Femur (tissue), 1 donor: ENCODE measurements around the gene LPP.
A peak's percentile ranks its signal among the peaks of the same experiment; 100 is the strongest.
"Not testable (repeated sequence)": the region's sequence is repeated elsewhere in the genome, so short reads cannot be mapped to it uniquely, and the experiment has no call there.

Experiments
- DNase-seq: peaks from one replicate; pipeline ENCODE4 v3.0.0-alpha.2; 2017

Gene LPP

DNA sequence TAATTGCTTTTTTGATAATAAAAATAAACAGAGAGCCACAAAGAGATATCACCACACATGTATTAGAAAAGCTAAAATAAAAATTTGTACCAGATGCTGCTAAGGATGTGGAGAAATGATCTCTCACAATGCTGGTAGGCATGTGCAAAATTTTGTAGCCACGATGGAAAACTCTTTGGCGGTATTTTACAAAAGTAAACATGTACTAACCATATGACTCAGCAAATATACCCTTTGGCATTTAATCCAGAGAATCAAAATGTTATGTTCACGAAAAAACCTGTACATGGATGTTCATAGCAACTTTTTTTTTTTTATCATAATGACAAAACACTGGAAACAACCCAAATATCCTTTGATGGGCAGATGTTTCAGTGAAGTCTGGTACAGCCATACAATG lies 261.2 kb downstream of the LPP start:
- no peak for DNase-seq

GRCh38 chr3:188416041-188416440 lies 262.1 kb downstream of the LPP start:
- no peak for DNase-seq

DNA sequence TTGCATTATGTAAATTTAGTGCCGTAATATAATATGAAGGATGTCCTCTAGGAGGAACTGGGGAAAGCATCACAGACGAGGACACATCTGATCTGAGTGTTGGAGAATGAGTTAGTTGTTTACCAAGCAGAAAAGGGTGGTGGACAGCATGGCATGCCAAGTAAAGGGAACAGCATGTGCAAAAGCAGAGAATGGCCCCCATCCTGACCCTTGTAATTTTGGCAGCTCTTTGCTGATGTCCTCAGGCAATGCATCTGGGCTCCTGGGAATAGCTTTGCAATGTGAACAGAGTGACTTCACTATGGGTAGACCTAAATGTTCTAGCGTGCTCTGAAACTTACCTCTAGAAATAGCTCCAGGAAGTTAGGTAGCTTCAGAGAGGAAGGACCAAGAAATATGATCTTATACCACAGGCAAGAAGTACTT lies 263.3 kb downstream of the LPP start:
- DNase-seq: no peak

DNA sequence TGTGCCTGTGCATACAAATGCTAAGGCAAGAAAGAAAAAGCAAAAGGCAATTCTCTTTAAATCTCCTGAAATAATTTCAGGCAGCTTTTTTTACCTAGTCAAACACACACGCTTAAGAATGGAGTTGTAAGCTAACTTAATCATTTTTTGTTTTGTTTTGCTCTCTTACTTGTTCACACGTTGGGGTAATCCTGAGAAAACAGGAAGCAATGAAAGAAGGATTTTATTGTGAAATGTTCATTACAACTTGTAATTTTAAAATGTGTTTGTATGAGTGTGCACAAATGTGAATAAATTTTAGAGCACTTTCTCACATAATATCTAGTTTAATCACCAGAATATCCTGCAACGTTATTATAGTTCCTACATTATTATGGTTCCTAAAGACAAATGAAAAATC lies 263.8 kb downstream of the LPP start:
- no peak for DNase-seq

- no peak for DNase-seq
Observed at GRCh38 chr3:188421151-188421821, 267.3 kb downstream of the LPP start.

DNA sequence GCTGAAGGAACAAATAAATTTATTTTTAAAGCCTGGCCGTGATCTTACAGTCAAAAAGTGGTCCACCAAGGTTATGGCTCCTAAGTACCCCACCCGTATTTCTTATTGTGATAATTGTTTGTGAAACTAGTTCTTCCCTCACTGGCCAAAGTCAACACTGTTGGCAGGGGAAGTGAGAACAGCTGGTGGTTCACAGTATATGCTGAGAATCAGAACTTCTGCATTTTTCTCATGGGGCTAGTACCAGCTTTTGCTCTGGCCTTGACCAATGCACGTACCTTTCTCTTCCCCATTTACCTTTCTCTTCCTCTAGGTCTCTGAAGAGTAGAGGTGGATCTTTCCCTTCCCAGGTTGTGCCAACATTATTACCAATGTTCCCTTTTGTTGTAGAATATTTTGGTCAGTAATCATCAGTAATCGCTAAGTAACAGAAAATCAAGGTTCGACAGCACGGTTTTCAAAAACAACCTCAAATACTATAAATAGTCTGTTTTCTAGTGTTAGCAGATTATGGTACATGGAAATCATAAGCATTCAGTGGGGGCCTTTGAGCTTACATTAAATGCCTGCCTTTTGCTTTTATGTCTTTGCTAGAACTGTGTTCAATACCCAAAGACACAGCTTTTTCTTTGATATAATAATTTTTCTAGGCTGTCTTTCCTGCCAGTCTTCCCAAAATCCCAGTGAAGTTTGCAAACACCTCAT lies 268.0 kb downstream of the LPP start:
- DNase-seq: peak; percentile 60

- DNase-seq: not testable (repeated sequence)
Observed at GRCh38 chr3:188427981-188428380, 274.0 kb downstream of the LPP start.

- DNase-seq: no peak
Observed at GRCh38 chr3:188431040-188431439, 277.1 kb downstream of the LPP start.

- DNase-seq: no peak
Observed at GRCh38 chr3:188431553-188431952, 277.6 kb downstream of the LPP start.

DNA sequence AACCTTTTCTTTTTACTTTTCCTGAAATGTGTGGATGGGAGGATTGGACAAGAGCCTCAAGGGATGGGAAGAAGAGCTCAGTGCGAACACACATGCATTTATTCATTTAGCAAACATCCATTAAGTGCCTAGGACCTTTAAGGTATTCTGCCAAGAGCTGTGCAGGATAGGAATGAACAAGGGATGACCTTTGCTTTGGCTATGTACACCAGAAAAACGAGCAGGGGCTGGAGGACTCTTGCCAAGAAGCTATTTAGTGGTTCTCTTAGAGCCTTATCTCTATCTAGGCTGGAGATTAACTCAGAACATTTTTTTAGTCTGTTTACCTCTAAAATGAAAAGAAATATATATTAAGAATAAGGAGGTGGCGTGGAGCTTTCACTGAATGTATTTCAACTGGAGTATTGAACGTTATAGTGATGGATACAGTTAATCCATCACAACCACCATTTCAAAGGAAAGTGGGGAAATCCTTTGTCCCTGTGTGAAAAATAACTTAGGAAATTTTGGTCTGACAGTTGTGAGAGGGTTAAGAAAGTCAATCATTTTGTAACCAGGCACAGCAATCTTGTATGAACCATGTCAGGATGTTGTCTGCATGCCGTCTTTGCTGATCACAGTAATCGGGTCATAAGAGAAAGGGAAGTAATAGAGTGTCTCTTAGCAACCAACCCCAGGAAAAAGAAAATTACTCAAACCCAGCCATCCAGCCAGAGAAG lies 279.0 kb downstream of the LPP start:
- no peak for DNase-seq

DNA sequence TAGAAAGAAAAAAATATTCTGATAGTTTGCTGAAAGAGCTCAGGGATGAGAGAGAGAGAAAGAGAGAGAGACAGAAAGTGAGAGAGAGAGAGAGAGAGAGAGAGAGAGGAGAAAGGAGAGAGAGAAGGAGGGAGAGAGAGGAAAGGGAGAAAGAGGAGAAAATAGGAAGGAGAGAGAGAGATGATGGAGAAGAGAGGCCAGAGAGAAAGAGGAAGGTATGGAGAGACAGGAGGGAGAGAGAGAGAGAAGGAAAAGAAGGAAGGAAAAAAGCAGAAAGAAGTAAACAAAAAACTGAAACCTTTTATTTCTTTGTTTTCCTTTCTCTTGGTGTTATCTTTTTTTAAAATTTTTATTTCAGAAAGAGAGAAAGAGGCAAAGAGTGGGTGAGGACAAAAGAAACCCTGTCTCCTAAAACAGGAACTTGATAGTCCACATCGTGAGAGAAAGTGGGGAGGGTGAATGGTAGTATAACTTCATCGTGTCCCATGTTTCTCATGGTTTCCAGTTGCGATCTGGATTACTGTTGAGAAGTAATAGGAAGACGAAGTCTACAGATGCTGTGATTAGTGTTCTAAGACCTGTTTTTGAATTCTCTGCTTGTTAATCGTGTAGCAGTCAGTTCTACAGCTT lies 279.7 kb downstream of the LPP start:
- no peak for DNase-seq

- DNase-seq: no peak
Observed at GRCh38 chr3:188434594-188434993, 280.6 kb downstream of the LPP start.

DNA sequence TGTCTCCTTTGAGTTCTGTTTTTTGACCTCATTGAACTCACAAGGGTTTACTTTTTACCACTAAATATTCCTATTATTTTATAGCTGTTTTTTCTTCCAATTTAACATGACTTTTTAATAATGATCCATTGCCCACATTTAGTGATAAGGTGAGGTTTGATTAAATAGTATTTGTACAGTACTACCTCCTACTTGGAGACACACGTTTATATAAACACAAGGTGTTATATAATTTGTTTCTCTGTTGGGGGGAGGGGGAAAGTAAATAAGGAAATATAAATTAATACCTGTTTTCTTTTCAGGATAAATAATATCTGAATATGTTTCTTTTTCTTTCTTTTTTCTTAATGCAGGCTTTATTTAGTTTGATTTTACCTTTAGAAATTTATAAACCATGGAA lies 281.3 kb downstream of the LPP start:
- no peak for DNase-seq

GRCh38 chr3:188437926-188438325 lies 284.0 kb downstream of the LPP start:
- DNase-seq: no peak

- no peak for DNase-seq
Observed at GRCh38 chr3:188439080-188439479, 285.1 kb downstream of the LPP start.

DNA sequence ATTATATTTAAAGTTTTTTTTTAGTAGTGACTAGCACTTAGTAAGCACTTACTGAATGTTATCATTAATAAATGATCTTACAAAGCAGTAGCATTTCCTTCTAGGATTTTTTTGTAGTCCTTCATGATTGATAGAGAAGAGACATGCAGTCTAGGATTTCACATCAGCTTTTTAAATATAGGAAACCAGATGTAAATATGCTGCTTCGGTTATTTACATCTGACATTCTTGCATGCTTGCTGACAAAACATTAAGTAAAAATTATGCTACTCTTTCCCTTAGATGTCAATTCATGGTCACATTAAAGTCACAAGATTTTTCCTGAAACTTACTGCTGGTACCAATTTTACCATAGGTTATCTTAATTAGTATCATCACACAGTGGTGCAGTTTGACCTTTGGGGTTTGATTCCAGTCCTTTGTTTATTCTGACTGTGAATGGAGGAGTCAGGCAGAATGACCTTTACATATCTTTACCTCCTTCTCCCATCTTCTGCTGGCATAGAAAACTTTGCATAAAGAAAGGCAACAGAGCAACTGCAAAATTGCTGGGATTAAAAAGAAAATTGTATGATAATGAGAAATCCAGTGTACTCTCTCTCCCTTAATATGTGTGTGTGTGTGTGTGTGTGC lies 286.5 kb downstream of the LPP start:
- no peak for DNase-seq

- no peak for DNase-seq
Observed at GRCh38 chr3:188442430-188442829, 288.5 kb downstream of the LPP start.

DNA sequence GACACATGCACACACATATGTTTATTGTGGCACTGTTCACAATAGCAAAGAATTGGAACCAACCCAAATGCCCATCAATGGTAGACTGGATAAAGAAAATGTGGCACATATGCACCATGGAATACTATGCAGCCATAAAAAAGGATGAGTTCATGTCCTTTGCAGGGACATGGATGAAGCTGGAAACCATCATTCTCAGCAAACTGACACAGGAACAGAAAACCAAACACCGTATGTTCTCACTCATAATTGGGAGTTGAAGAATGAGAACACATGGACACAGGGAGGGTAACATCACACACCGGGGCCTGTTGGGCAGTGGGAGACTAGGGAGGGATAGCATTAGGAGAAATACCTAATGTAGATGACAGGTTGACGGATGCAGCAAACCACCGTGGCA lies 291.2 kb downstream of the LPP start:
- DNase-seq: not testable (repeated sequence)

DNA sequence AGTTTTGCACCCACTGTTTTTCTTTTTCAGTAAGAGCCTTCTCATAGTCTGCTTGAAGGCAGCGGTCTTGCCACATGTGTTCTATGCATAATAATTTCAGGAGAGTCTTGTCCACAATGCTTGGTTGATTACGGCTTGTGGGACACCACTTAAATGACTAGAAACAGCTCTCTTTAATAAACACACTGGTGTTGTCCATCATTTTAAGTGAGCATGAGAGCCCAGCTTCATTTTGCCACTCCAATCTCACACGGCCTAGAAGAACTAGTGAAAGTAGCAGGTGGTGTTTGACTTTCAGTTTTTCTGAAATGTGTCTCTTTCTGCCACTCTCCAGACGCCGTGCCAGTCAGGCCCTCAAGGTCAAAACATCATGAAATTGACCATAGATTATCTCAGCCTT lies 292.1 kb downstream of the LPP start:
- no peak for DNase-seq

- DNase-seq: no peak
Observed at GRCh38 chr3:188446766-188447165, 292.8 kb downstream of the LPP start.

DNA sequence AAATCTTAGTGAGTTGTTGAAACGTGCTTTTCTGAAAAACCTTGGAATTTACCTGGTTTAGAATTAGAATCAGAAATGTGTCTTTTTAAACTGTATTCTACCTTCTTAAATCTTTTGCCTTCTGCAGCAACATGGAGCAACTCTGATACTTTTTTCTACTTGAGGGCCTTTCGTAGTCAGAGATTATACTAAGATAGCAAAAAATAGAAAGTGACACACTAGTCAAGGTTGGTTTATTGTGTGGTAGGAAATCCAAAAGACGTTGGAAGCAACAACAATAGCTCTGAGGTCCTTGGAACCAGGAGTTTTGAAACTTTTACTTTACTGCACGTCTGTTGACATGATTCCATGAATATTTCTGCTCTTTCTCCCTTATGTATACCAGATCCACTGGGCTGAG lies 294.9 kb downstream of the LPP start:
- DNase-seq: no peak

GRCh38 chr3:188449421-188449820 lies 295.5 kb downstream of the LPP start:
- DNase-seq: no peak

- no peak for DNase-seq
Observed at GRCh38 chr3:188452158-188452772, 298.3 kb downstream of the LPP start.
